KMS-11 (cell line): ENCODE data around the gene HIPK4.

Source experiments
- H2AFZ ChIP-seq: fragments of 200-600 bp; sonication (generic); 2 replicates; pipeline ENCODE4 v1.6.1; 2016; ENCODE audit warnings: antibody characterized with exemption, mixed run types, low read depth
- H3K27ac ChIP-seq: fragments of 200-600 bp; sonication (generic); 2 replicates; pipeline ENCODE4 v1.6.1; 2016; ENCODE audit warnings: mild to moderate bottlenecking, mixed run types
- H3K27me3 ChIP-seq: fragments of 200-600 bp; sonication (generic); 2 replicates; pipeline ENCODE4 v1.6.1; 2017; ENCODE audit warnings: mild to moderate bottlenecking, low read depth, mixed run types, moderate library complexity; ENCODE audit not compliant: insufficient read depth
- H3K36me3 ChIP-seq: fragments of 200-600 bp; sonication (generic); 2 replicates; pipeline ENCODE4 v1.6.1; 2017; ENCODE audit warnings: mild to moderate bottlenecking, mixed run types; ENCODE audit not compliant: insufficient read depth
- H3K4me1 ChIP-seq: fragments of 200-600 bp; sonication (generic); 2 replicates; pipeline ENCODE4 v1.6.1; 2016; ENCODE audit warnings: mild to moderate bottlenecking, low read depth, mixed run types; ENCODE audit not compliant: poor library complexity, severe bottlenecking
- H3K4me2 ChIP-seq: fragments of 200-600 bp; sonication (generic); 2 replicates; pipeline ENCODE4 v1.7.0; 2016; ENCODE audit warnings: mild to moderate bottlenecking, mixed run types
- H3K4me3 ChIP-seq: fragments of 200-600 bp; sonication (generic); IDR thresholded peaks from 2 replicates; pipeline ENCODE4 v1.6.1; 2017; ENCODE audit warnings: low read depth, low read length, mixed read lengths; ENCODE audit not compliant: insufficient read depth
- H3K79me2 ChIP-seq: fragments of 200-600 bp; sonication (generic); 2 replicates; pipeline ENCODE4 v1.6.1; 2016; ENCODE audit warnings: low read depth, mixed run types; ENCODE audit not compliant: insufficient read depth
- H3K9ac ChIP-seq: fragments of 200-600 bp; sonication (generic); 2 replicates; pipeline ENCODE4 v1.6.1; 2016; ENCODE audit warnings: mild to moderate bottlenecking, mixed run types
- H4K20me1 ChIP-seq: fragments of 200-600 bp; sonication (generic); 2 replicates; pipeline ENCODE4 v1.6.1; 2016; ENCODE audit warnings: mild to moderate bottlenecking, mixed run types; ENCODE audit not compliant: insufficient read depth
- CTCF ChIP-seq: fragments of 200-600 bp; sonication (generic); conservative IDR thresholded peaks from 2 replicates; pipeline ENCODE4 v1.6.1; 2017; ENCODE audit warnings: low read depth, mild to moderate bottlenecking, antibody characterized with exemption, low read length, moderate library complexity, mixed read lengths

HIPK4 gene

DNA sequence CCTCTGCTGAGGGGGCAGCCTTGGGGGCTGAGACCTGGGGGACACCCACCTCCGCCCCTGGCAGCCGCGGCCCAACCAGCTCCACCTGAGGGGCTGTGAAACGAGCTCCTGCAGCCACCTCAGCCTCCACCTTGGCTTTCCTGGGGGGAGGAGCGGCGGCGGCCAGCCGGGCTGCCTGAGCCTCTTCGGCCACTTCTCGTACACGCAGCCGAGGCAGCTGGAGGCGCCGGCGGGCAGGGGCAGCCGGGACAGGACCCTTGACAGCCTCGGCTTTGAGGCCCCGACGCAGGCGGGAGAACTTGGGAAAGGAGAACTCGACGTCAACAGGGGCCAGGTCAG lies 7.6 kb upstream of the HIPK4 start:
- Histone ChIP-seq H2AFZ (no peak overlapping the region), H3K27me3 (peaks cover 16% of the 10 kb centered on the region), H3K4me2 (no peak overlapping the region), H3K4me1 (peaks cover 17% of the 10 kb centered on the region), H3K4me3 (no peak overlapping the region), H3K79me2 (no peaks in the 10 kb centered on the region), H4K20me1 (no peaks in the 10 kb centered on the region), H3K27ac (no peak overlapping the region), H3K36me3 (no peaks in the 10 kb centered on the region), H3K9ac (no peak overlapping the region)
- no peak for TF ChIP-seq CTCF

GRCh38 chr19:40396886-40397567 lies 7.0 kb upstream of the HIPK4 start:
- peaks cover 16% of the 10 kb centered on the region for H3K27me3 ChIP-seq
- H3K79me2 ChIP-seq = no peaks in the 10 kb centered on the region
- no peak overlapping the region for H3K9ac ChIP-seq
- no peak for TF ChIP-seq CTCF
- H3K4me2 ChIP-seq = peak overlapping the region; percentile 79
- no peaks in the 10 kb centered on the region for H4K20me1 ChIP-seq
- no peak overlapping the region for H3K27ac ChIP-seq
- no peak overlapping the region for H3K4me3 ChIP-seq
- peaks cover 17% of the 10 kb centered on the region for H3K4me1 ChIP-seq
- no peaks in the 10 kb centered on the region for H3K36me3 ChIP-seq
- no peak overlapping the region for H2AFZ ChIP-seq

DNA sequence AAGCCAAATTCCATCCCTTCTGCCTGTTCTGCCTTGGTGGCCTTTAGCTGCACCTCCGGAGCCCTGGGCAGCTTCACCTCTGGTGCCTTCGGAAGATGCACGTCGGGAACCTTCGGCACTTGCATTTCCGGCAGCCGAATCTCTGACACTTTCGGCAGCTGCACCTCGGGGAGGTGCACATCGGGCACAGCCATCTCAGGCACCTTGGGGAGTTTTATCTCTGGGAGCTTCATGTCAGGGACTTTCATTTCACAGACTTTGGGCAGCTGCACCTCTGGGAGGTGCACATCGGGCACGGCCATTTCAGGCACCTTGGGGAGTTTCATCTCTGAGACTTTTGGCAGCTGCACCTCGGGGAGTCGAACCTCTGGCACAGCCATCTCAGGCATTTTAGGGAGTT lies 6.0 kb upstream of the HIPK4 start:
- Histone ChIP-seq H3K36me3 (no peaks in the 10 kb centered on the region), H3K27me3 (peaks cover 15% of the 10 kb centered on the region), H3K4me2 (peak overlapping the region; percentile 79), H3K27ac (no peak overlapping the region), H2AFZ (peak overlapping the region; percentile 71), H4K20me1 (no peaks in the 10 kb centered on the region), H3K9ac (no peak overlapping the region), H3K4me3 (no peak overlapping the region), H3K79me2 (no peaks in the 10 kb centered on the region), H3K4me1 (peaks cover 17% of the 10 kb centered on the region)
- TF ChIP-seq CTCF = no peak

- no peak overlapping the region for H2AFZ ChIP-seq
- no peaks in the 10 kb centered on the region for H4K20me1 ChIP-seq
- no peak for TF ChIP-seq CTCF
- H3K27me3 ChIP-seq = peaks cover 12% of the 10 kb centered on the region
- no peak overlapping the region for H3K27ac ChIP-seq
- no peak overlapping the region for H3K9ac ChIP-seq
- H3K79me2 ChIP-seq = no peaks in the 10 kb centered on the region
- H3K4me3 ChIP-seq = no peak overlapping the region
- H3K4me1 ChIP-seq = peaks cover 17% of the 10 kb centered on the region
- no peak overlapping the region for H3K4me2 ChIP-seq
- no peaks in the 10 kb centered on the region for H3K36me3 ChIP-seq
These were observed 4.8 kb upstream of the HIPK4 start for GRCh38 chr19:40394816-40395210.
